Esophagus muscularis mucosa (tissue), 4 donors: ENCODE data around the gene RPL31. TPM values are rescaled to one million over a fixed set of nuclear protein-coding genes. Genes with fewer than 3 reads are reported as not detected.

Experiments used
- DNase-seq: peaks from one replicate; pipeline ENCODE4 v3.0.0-alpha.2; 2017; ENCODE audit errors: extremely low spot score
- H3K27ac ChIP-seq, 4 donors: fragments of 200-600 bp; sonication (generic); replicated peaks in 1 of 4; 1 replicate in 3 of 4; 2 replicates in 1 of 4; pipeline ENCODE4 v1.5.1; 2016 to 2019; ENCODE audit warnings: mild to moderate bottlenecking in 1 of 4
- H3K27me3 ChIP-seq, 4 donors: fragments of 200-600 bp; sonication (generic); one replicate each; pipeline versions ENCODE4 v1.5.1 to v1.6.0; 2016 to 2019
- H3K36me3 ChIP-seq, 4 donors: fragments of 200-600 bp; sonication (generic); one replicate each; pipeline ENCODE4 v1.5.1; 2016 to 2019
- H3K4me1 ChIP-seq, 4 donors: fragments of 200-600 bp; sonication (generic); one replicate each; pipeline ENCODE4 v1.5.1; 2016 to 2019
- H3K4me3 ChIP-seq, 4 donors: fragments of 200-600 bp; sonication (generic); 1 replicate in 2 of 4; 2 replicates in 2 of 4; pipeline ENCODE4 v1.5.1; 2016 to 2019; ENCODE audit warnings: mild to moderate bottlenecking in 4 of 4, moderate library complexity in 1 of 4
- H3K9me3 ChIP-seq, 4 donors: fragments of 200-600 bp; sonication (generic); 1 replicate in 3 of 4; 2 replicates in 1 of 4; pipeline ENCODE4 v1.5.1; 2016 to 2019
- EP300 ChIP-seq: sonication (generic); formaldehyde crosslinking; IDR thresholded peaks from one replicate; pipeline ENCODE4 v1.6.1; 2017; ENCODE audit warnings: antibody characterized with exemption
- POLR2A ChIP-seq: fragments of 450-650 bp; IDR thresholded peaks from one replicate; pipeline ENCODE4 v1.6.1; 2017; ENCODE audit warnings: antibody characterized with exemption, moderate library complexity, mild to moderate bottlenecking, low read depth
- POLR2AphosphoS5 ChIP-seq, 2 donors: sonication (generic); formaldehyde crosslinking; IDR thresholded peaks; one replicate each; pipeline ENCODE4 v1.6.1; 2017; ENCODE audit warnings: antibody characterized with exemption in 2 of 2
- WGBS: methylation state at CpG from one replicate; pipeline ENCODE4 v1.1.5; 2018; 5-methylcytosine and 5-hydroxymethylcytosine counted together
- intact Hi-C: fragments of 100-400 bp; cut with DNase I; formaldehyde crosslinking; loops from one replicate; pipeline ENCODE4 v1.15.1; 2023
- total RNA-seq, 4 donors: library from RNA; depleted of rRNA; stranded (reverse); fragments of >200 nt; gene quantifications; one replicate each; pipeline versions ENCODE4 v1.1.0 to v1.2.1, GENCODE V29; 2016
- TF ChIP-seq, protein P1 (sequence below), 3 experiments: fragments of 200-600 bp in 2 of 3; fragments of 450-650 bp in 1 of 3; sonication (generic) in 2 of 3; IDR thresholded peaks; one replicate each; pipeline ENCODE4 v1.5.1; 2017 to 2019; ENCODE audit warnings: antibody characterized with exemption in 3 of 3, mild to moderate bottlenecking in 2 of 3, moderate library complexity in 1 of 3

RPL31 gene
- total RNA-seq, 4 donors from 2014 or later = 645 to 2,101 (median 1,206) TPM

DNA sequence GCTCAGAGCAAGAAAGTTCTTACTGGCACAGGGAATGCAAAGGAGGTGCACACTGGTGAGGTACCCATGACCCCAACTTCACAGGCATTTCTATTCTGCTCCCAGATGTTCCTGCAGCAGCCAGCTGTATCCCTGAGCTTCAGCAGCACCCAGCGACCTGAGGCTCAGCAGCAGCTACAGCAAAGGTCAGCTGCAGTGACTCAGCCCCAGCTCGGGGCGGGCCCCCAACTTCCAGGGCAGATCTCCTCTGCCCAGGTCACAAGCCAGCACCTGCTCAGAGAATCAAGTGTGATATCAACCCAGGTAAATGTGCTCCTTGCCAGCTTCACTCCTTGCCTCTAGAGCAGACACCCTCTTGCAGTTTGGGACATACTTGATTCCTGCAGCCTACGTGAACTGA is 14.1 kb upstream of the RPL31 start:
- Histone ChIP-seq H3K4me1 (peaks cover 0 to 12% (median 1%) of the 10 kb centered on the region in 4 donors), H3K27me3 (no peaks in the 10 kb centered on the region), H3K27ac (no peak overlapping the region), H3K9me3 (no peaks in the 10 kb centered on the region), H3K36me3 (peaks cover 15 to 64% (median 32%) of the 10 kb centered on the region in 4 donors), H3K4me3 (no peak overlapping the region)
- TF ChIP-seq EP300 (no peak), POLR2A (no peak)
- intact Hi-C loops = no loop called here
- 96% methylated on average over 3 of the region's 4 CpGs for WGBS
- no peak for DNase-seq

DNA sequence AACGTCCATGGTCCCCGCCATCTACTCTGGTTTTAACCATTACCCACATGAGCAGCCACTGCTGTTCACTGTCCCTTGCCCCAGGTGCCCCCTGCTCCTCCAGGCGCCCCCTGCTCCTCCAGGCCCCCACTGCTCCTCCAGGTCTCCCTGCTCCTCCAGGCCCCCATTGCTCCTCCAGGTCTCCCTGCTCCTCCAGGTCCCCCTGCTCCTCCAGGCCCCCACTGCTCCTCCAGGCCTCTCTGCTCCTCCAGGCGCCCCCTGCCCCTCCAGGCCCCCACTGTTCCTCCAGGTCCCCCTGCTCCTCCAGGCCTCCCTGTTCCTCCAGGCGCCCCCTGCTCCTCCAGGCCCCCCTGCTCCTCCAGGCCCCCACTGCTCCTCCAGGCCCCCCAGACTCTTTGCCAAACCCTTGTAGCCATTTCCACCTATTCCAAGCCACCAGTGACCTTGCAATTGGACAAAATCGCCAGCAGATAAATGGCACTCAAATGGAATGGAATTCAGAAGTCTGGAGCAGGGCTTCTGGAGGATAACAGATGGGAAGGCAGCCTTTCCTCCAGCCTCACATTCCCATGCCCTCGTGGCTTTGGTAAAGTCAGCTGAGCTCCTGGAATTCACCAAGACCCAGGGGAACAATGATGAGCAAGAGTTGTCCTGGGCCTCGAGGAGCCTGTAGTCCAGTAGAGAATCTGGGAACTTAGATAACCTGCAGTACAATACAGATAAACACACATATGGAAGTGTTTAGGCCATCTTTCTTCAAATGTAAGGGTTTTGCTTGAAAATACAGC is 13.3 kb upstream of the RPL31 start:
- intact Hi-C loops = no loop called here
- no peak for TF ChIP-seq EP300
- no peaks in the 10 kb centered on the region for H3K9me3 ChIP-seq
- no peak overlapping the region for H3K27ac ChIP-seq
- DNase-seq = no peak
- 82% methylated on average over 8 of the region's 8 CpGs for WGBS
- H3K4me1 ChIP-seq = peaks cover 0 to 5% (median under 1%) of the 10 kb centered on the region in 4 donors
- H3K36me3 ChIP-seq = peaks cover 15 to 64% (median 33%) of the 10 kb centered on the region in 4 donors
- H3K27me3 ChIP-seq = no peaks in the 10 kb centered on the region
- H3K4me3 ChIP-seq = no peak overlapping the region

DNA sequence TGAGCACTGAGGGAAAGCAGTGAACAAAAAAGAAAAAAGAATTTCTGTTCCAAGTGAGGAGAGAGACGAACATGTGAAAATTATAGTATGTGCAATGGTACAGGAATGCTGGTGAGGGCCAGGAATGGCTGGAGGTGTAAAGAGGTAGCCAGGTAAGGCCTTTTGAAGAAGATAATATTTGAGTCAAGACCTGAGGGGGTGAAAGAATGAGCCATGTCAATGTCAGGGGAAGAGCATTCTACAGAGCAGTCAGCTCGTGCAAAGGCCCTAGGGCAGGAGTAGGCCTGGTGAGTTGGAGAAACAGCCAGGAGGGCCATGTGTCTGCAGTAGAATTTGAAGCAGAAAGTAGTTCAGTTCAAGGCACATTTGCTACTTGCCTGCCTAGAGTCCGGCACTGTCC is 12.4 kb upstream of the RPL31 start:
- Histone ChIP-seq H3K4me3 (no peak overlapping the region), H3K9me3 (no peaks in the 10 kb centered on the region), H3K4me1 (no peaks in the 10 kb centered on the region), H3K27me3 (no peaks in the 10 kb centered on the region), H3K36me3 (peaks cover 15 to 73% (median 41%) of the 10 kb centered on the region in 4 donors), H3K27ac (no peak overlapping the region)
- no peak for DNase-seq
- intact Hi-C loops = loop anchor here (5.0 kb wide), 1 partner anchor 167 kb away; the partner anchor contains the start of gene NPAS2
- 86% methylated on average over 3 of the region's 3 CpGs for WGBS
- no peak for TF ChIP-seq POLR2A
- no peak for TF ChIP-seq EP300
- TF ChIP-seq, protein P1, sequence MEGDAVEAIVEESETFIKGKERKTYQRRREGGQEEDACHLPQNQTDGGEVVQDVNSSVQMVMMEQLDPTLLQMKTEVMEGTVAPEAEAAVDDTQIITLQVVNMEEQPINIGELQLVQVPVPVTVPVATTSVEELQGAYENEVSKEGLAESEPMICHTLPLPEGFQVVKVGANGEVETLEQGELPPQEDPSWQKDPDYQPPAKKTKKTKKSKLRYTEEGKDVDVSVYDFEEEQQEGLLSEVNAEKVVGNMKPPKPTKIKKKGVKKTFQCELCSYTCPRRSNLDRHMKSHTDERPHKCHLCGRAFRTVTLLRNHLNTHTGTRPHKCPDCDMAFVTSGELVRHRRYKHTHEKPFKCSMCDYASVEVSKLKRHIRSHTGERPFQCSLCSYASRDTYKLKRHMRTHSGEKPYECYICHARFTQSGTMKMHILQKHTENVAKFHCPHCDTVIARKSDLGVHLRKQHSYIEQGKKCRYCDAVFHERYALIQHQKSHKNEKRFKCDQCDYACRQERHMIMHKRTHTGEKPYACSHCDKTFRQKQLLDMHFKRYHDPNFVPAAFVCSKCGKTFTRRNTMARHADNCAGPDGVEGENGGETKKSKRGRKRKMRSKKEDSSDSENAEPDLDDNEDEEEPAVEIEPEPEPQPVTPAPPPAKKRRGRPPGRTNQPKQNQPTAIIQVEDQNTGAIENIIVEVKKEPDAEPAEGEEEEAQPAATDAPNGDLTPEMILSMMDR (IDR thresholded peaks at IDR 0.05) = no peak
- no peak for TF ChIP-seq POLR2AphosphoS5 (IDR thresholded peaks at IDR 0.05)

DNA sequence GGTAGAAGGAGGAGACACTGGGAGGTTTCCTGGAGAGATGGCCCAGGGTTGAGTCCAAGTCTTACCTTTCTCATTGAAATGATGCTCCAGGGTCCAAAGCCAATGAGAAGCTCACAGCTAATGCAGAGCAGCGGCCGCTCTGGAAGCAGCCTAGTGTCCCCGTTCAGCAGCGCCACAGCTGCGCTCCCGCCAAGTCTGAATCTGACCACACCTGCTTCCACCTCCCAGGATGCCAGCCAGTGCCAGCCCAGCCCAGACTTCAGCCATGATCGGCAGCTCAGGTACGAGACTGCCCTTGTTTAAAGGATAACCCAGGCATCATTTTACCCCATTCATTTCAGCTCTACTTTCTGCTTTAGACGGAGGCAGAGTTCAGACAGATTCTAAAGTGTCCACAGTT is 11.9 kb upstream of the RPL31 start:
- intact Hi-C loops = loop anchor here (5.0 kb wide), 1 partner anchor 168 kb away; the partner anchor contains the start of gene NPAS2
- no peak for DNase-seq
- Histone ChIP-seq H3K27ac (no peak overlapping the region), H3K36me3 (peaks cover 15 to 75% (median 46%) of the 10 kb centered on the region in 4 donors), H3K9me3 (no peaks in the 10 kb centered on the region), H3K4me3 (no peak overlapping the region), H3K27me3 (no peaks in the 10 kb centered on the region), H3K4me1 (no peaks in the 10 kb centered on the region)
- TF ChIP-seq, protein P1 (IDR thresholded peaks at IDR 0.05) = no peak
- WGBS = 89% methylated on average over 7 of the region's 9 CpGs

DNA sequence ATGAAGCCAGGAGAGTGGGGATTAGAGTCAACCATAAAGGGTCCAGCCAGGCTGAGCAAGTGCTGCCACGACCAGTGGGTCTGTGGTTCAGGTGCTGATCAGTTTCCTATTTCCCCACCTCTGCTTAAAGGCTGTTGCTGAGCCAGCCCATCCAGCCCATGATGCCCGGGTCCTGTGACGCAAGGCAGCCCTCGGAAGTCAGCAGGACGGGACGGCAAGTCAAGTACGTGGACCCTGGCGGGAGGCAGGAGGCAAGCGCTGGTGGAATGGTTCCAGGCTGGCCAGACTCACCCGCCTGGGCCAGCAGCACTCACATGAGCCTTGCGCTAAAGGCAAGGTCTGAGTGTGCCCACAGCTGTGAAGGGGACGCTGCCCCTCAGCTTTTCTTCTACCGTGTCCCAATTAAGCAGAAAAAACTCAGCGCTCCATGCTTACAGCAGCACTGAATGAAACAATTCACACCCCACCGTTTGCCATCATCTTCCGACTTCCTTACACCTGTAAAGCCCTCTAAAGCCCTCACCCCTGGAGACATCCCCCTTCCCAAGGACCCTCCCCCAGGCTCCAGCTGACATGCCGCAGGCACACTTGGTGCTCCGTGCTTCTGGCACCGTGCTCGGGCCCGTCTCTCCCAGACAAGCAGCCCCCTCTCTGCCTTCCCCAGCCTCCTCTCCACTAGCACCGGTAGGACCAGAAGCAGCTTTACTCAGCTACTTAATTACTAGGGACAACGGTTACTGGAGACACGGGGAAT is 11.3 kb upstream of the RPL31 start:
- Histone ChIP-seq H3K4me1 (no peaks in the 10 kb centered on the region), H3K27ac (no peak overlapping the region), H3K27me3 (no peaks in the 10 kb centered on the region), H3K4me3 (no peak overlapping the region), H3K9me3 (no peaks in the 10 kb centered on the region), H3K36me3 (peaks cover 15 to 79% (median 53%) of the 10 kb centered on the region in 4 donors)
- intact Hi-C loops = loop anchor here (5.0 kb wide), 1 partner anchor 169 kb away; the partner anchor contains the start of gene NPAS2
- WGBS = 81% methylated on average over 18 of the region's 24 CpGs
- DNase-seq = no peak
- no peak for TF ChIP-seq EP300
- TF ChIP-seq, protein P1 (IDR thresholded peaks at IDR 0.05) = no peak
